ENCODE measurements around the gene AP4B1.

The AP4B1 gene

DNA sequence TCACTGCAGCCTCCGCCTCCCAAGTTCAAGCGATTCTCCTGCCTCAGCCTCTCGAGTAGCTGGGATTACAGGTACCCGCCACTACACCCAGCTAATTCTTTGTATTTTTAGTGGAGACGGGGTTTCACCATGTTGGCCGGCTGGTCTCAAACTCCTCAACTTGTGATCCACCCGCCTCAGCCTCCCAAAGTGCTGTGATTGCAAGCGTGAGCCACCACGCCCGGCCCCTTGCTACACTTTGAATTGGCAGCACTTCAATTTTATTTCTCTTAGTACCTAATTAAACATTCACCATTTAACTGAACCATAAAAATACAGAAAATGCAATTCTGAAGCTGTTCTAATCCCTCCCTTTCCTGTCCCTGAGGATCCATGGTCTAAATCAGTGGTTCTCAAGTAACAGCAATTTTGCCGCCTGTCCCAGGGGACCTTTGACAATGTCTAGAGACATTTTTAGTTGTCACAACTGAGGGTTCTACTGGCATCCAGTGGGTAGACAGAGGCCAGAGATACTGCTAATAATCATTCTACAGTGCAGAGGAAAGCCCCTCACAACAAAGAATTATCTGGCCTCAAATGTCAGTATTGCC is 12.9 kb downstream of the AP4B1 start:
- H3K27me3 Mint-ChIP-seq = no peaks in the 10 kb centered on the region
- H3K4me1 Mint-ChIP-seq (ENCODE audit: low read depth) = peaks cover 16% of the 10 kb centered on the region
- peaks cover 10% of the 10 kb centered on the region for H3K36me3 Mint-ChIP-seq
- H3K27ac Mint-ChIP-seq = peak overlapping the region; percentile 25
- H3K9me3 Mint-ChIP-seq (ENCODE audit: low read depth) = no peaks in the 10 kb centered on the region
- H3K4me3 Mint-ChIP-seq = no peak overlapping the region

DNA sequence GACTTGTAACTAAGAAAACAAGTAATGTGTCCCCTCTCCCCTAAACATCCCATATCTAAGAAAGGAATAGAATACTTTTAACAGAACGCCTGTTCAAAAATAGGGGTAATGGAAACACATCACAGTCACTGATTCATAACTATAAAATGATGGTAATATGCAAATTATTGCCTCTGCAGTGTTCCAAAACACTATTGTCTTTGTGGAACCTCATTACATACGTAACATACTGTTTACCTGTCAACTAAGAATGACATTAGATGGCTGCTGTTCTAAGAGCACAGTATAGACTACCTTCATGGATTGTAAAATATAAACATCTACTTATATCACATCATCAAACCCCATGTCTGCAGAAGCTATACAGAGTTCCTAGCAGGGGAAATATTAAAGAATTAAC is 13.8 kb downstream of the AP4B1 start:
- Mint-ChIP-seq H3K27me3 (no peaks in the 10 kb centered on the region), H3K9me3 (ENCODE audit: low read depth) (no peaks in the 10 kb centered on the region), H3K27ac (peak overlapping the region; percentile 80), H3K36me3 (peaks cover 10% of the 10 kb centered on the region), H3K4me3 (no peak overlapping the region), H3K4me1 (ENCODE audit: low read depth) (peaks cover 23% of the 10 kb centered on the region)

DNA sequence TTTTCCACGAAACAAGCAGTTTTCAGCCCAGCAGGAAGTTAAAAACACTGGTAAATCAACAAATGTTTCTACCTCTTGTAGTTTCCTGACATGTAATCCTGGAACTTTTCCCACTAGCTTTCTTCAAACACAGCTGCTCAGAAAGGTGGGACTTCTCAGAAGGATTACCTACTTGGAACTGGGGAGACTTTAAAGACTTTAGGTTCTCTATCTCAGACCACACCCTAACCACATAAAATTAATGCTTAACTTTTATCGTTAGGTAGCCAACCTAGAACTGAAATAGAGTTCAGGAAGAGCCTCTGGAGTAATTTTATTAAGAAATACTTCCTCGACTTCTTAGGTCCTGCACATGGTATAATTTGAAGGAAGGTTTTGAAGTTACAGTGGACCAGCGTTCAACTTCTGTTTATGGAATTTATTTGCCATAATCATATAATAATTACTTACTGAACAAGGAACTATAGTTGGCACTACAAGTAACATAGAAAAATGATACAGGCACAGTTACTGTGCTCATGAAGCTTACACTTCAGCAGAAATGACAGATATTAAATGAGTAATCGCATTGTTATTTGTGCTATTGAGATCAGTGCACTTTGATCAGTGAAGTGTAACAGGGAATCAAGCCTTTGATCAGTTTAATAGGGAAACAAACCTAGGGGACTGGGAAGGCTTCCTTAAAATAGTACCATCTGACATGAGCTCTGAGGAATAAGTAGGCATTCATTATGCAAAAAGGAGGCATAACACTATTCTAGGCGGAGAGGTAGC is 17.0 kb downstream of the AP4B1 start, which contains the start of gene BCL2L15:
Gene BCL2L15 (minus strand): TSS at position 180 of the 774 bp plus-strand sequence. CDS start 206 bp downstream, outside the sequence.
- H3K4me1 Mint-ChIP-seq (ENCODE audit: low read depth) = peaks cover 23% of the 10 kb centered on the region
- H3K36me3 Mint-ChIP-seq = peaks cover 10% of the 10 kb centered on the region
- H3K27ac Mint-ChIP-seq = peak within 1 kb of the TSS; percentile 41
- H3K9me3 Mint-ChIP-seq (ENCODE audit: low read depth) = no peaks in the 10 kb centered on the region
- H3K4me3 Mint-ChIP-seq = no peak within 1 kb of the TSS
- no peaks in the 10 kb centered on the region for H3K27me3 Mint-ChIP-seq

DNA sequence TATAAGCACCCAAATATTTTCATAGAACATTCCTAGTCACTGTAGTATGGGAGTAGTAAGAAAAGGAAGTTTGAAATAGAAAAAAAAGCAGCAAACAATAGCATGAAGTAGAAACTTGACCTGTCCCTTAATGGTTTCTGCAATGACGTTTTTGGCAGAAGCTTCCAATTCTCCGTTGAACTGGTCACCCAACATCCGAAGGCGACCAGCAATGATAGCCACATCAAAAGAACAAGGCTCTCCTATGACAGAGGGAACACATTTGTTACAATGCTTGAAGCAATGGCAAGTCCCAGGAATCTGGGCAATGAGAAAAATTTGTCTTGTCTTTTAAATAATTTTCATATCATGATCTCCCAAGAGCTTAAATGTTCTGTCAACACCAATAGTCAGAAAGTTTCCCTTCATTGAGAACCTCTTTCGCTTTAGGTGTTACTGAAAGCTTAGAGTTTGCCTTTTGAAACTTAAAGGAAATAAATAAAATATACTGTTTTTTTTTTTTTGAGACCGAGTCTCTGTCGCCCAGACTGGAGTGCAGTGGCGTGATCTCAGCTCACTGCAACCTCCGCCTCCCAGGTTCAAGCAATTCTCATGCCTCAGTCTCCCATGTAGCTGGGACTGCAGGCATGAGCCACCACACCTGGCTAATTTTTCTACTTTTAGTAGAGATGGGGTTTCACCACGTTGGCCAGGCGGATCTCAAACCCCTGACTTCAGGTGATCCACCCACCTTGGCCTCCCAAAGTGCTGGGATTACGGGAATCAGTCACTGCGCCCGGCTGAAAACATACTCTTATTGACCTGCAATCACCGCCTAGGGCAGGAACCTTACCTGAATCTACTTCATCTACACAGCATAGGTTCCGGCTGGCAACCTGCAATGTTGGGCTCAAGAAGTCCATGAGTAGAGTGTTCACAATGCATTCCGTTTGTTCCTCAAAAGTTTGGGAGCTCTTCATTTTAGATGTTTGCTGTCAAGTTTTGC is 17.9 kb downstream of the AP4B1 start:
- peak overlapping the region; percentile 41 for H3K27ac Mint-ChIP-seq
- H3K4me1 Mint-ChIP-seq (ENCODE audit: low read depth) = peaks cover 23% of the 10 kb centered on the region
- H3K36me3 Mint-ChIP-seq = peaks cover 6% of the 10 kb centered on the region
- H3K27me3 Mint-ChIP-seq = no peaks in the 10 kb centered on the region
- H3K4me3 Mint-ChIP-seq = no peak overlapping the region
- H3K9me3 Mint-ChIP-seq (ENCODE audit: low read depth) = no peaks in the 10 kb centered on the region

DNA sequence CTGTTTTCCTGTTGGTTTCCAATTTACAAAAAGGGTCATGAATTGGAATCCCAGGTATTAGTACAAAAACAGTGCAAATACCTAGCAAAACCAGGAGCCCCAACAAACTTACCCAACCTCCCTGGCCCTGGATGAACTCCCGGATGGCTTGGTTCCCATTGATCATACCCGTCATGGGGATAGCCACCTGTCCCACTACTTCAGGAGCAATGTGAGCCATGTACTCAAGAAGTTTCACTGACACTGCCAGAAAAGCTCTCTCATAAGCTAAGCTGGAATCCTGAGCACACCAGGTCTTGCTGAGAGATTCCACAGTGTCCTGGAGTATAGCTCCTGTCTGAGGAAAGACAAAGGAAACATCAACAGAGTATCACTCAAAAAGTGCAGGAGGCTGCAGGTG is 22.9 kb downstream of the AP4B1 start:
- H3K9me3 Mint-ChIP-seq (ENCODE audit: low read depth) = no peaks in the 10 kb centered on the region
- H3K36me3 Mint-ChIP-seq = peaks cover 6% of the 10 kb centered on the region
- no peak overlapping the region for H3K27ac Mint-ChIP-seq
- peaks cover 41% of the 10 kb centered on the region for H3K4me1 Mint-ChIP-seq (ENCODE audit: low read depth)
- no peak overlapping the region for H3K4me3 Mint-ChIP-seq
- H3K27me3 Mint-ChIP-seq = no peaks in the 10 kb centered on the region

DNA sequence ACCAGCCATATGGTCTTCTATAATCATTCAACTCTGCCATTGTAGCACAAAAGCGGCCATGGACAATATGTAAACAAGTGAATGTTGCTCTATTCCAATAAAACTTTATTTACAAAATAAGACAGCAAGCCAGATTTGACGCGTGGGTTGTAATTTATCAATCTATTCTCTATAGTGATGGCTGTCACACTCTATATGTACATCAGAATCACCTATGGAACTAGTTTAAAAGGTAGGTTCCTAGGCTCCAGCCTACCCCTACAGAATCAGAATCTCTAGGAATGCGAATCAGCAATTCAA is 24.9 kb downstream of the AP4B1 start:
- Mint-ChIP-seq H3K27ac (no peak overlapping the region), H3K36me3 (peaks cover 6% of the 10 kb centered on the region), H3K27me3 (no peaks in the 10 kb centered on the region), H3K9me3 (ENCODE audit: low read depth) (peaks cover 6% of the 10 kb centered on the region), H3K4me3 (no peak overlapping the region), H3K4me1 (ENCODE audit: low read depth) (peaks cover 50% of the 10 kb centered on the region)

DNA sequence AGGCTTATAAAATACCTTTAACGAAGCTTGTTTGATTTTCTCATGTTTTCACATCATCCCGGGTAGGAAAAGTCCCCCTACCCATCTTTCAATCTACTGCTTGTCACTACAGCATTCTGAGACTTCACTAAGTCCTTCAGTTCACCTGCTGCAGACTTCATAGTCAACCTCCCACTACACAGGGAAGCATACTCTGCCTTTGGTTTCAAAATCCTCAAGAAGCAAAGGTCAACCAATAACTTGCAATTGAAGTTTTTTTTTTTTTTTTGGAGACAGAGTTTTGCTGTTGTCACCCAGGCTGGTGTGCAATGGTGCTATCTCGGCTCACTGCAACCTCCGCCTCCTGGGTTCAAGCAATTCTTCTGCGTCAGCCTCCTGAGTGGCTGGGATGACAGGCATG is 28.4 kb downstream of the AP4B1 start:
- H3K4me1 Mint-ChIP-seq (ENCODE audit: low read depth) = peaks cover 77% of the 10 kb centered on the region
- H3K9me3 Mint-ChIP-seq (ENCODE audit: low read depth) = peaks cover 6% of the 10 kb centered on the region
- H3K27me3 Mint-ChIP-seq = no peaks in the 10 kb centered on the region
- peak overlapping the region; percentile 96 for H3K27ac Mint-ChIP-seq
- peaks cover 3% of the 10 kb centered on the region for H3K36me3 Mint-ChIP-seq
- no peak overlapping the region for H3K4me3 Mint-ChIP-seq

DNA sequence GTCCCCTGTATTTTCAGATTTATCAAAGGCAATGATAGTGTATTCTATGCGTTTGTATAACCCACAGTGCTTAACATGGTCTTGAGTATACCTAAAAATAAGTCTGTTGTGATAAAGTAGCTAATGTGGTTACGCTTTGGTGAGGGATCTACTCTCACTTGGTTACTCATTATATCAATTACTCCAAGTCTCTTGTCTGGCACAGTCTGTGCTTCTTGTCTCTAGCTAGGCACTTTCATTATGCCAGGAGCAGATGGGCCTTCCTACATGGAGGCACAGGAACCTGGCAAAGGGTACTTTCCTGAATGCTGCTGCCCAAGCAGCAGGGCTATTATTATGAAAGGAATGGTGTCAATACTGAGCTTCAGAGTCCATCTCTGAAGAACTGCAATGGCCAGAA is 28.9 kb downstream of the AP4B1 start:
- Mint-ChIP-seq H3K4me1 (ENCODE audit: low read depth) (peaks cover 72% of the 10 kb centered on the region), H3K4me3 (peak overlapping the region; percentile 36), H3K27me3 (no peaks in the 10 kb centered on the region), H3K36me3 (peaks cover 3% of the 10 kb centered on the region), H3K9me3 (ENCODE audit: low read depth) (peaks cover 6% of the 10 kb centered on the region), H3K27ac (peak overlapping the region; percentile 96)

DNA sequence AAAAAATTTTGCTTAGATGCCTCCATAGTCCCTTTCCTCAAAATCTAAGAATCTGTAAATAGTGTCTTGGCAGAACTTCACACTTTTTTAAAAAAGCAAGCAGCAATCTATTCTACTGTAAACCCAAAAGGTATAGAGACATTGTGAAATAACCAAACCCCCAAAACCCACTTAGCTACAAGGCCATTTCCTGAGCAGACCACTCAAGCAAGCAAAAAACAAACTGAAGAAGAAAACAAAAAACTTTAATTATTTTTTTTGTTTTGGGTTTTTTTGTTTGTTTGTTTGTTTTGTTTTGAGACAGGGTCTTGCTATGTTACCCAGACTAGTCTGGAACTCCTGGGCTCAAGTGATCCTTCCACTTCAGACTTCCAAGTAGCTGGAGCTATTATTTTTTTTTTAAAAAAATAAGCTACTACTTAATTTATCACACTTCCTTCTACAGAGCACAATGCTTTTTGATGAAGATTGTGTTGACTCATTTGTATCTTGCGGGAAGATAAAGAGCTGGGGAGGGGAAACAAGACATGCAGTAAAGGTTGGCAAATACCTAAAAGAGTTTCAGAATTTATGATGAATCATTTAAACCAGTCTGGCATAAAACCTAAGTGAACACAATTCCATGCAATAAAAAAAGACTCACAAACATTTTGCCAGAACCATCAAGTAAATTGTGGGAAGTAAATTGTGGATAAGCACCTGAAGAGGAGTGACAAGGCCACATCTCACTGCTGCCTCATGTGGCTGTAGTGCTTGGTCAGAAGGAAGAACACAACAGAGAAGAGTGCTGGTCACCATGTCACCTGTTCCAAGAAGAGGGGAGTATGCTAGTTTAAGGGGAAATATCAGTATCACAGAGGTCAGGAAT is 30.4 kb downstream of the AP4B1 start:
- H3K27ac Mint-ChIP-seq = peak overlapping the region; percentile 96
- peaks cover 70% of the 10 kb centered on the region for H3K4me1 Mint-ChIP-seq (ENCODE audit: low read depth)
- H3K27me3 Mint-ChIP-seq = no peaks in the 10 kb centered on the region
- H3K36me3 Mint-ChIP-seq = peaks cover 9% of the 10 kb centered on the region
- peaks cover 6% of the 10 kb centered on the region for H3K9me3 Mint-ChIP-seq (ENCODE audit: low read depth)
- peak overlapping the region; percentile 76 for H3K4me3 Mint-ChIP-seq

DNA sequence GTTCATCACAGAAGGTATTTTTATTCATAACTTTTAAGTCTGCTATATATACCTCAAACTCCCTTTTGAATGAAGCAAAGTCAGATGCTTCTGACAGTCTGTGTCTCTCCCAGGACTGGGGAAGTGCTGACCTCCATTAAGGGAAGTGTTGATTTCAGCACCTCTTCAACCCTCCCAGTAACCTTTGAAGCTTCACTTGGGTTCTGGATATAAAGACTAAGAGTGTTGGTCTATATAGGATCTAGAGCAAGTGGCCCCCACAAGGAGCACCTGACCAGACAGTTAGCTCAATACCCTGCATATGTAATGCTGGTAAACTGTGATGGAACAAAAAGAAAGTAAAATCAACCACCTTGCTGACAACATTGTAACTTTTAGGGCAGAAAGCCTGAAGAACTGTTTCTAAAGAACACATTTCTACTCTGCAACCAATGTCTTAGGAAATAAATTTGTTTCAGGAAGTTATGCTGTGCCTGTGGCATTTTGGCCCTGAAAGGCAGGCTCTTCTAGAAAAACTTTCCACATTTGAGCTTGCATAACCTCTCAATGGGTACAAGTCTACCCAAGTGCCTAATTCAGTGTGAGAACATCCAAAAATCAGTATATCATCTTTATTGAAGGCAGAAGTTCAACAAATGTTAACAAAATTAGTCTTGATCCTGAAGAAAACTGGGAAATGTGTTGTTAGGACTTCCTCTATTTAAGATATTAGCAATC is 32.2 kb downstream of the AP4B1 start:
- Mint-ChIP-seq H3K27me3 (no peaks in the 10 kb centered on the region), H3K4me1 (ENCODE audit: low read depth) (peaks cover 74% of the 10 kb centered on the region), H3K27ac (peak overlapping the region; percentile 97), H3K4me3 (peak overlapping the region; percentile 93), H3K36me3 (peaks cover 15% of the 10 kb centered on the region), H3K9me3 (ENCODE audit: low read depth) (peaks cover 6% of the 10 kb centered on the region)

DNA sequence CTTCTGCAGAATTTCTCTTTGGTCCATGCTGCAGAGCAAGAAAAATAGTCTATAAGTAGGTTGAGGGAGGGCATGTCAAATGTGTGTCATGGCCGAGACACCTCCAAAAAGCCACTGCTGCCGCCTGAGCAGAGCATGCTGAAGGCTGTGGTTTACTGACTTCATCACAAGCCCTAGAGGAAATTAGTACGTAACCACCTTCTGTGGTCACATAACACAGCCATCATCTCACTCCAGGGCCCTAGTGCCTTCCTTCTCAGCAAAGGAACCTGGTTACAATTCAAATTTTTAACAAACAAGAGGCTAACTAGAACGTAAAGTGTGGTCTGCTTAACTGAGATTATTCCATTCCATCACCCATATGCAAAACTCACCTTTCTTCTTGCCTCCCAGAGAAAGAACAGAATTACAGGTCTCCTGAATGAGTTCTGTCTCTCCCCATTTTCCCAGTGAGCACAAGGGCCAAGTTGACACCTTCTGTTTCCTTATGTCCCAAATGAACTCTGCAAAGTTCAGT is 32.9 kb downstream of the AP4B1 start, which contains the start of gene PTPN22:
Gene PTPN22 (minus strand): TSS at position 116 of the 517 bp plus-strand sequence.
- peak within 1 kb of the TSS; percentile 97 for H3K27ac Mint-ChIP-seq
- H3K36me3 Mint-ChIP-seq = peaks cover 13% of the 10 kb centered on the region
- peaks cover 6% of the 10 kb centered on the region for H3K9me3 Mint-ChIP-seq (ENCODE audit: low read depth)
- no peaks in the 10 kb centered on the region for H3K27me3 Mint-ChIP-seq
- H3K4me1 Mint-ChIP-seq (ENCODE audit: low read depth) = peaks cover 78% of the 10 kb centered on the region
- H3K4me3 Mint-ChIP-seq = peak within 1 kb of the TSS; percentile 93

DNA sequence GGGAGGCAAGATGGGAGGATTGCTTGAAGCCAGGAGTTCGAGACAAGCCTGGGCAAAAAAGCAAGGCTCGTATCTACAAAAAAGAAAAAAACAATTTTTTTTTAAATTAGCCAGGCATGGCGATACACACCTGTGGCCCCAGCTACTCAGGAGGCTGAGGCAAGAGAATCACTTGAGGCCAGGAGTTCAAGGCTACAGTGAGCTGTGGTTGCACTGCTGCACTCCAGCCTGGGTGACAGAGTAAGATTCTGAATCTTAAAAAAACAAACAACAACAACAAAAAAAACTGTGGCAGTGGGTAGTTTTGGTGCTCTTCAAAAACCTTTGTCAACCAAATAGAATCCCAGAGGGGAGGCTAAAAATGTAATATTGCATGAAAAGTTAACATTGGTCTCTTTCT is 33.8 kb downstream of the AP4B1 start:
- H3K4me3 Mint-ChIP-seq = peak overlapping the region; percentile 93
- H3K27me3 Mint-ChIP-seq = no peaks in the 10 kb centered on the region
- peaks cover 6% of the 10 kb centered on the region for H3K9me3 Mint-ChIP-seq (ENCODE audit: low read depth)
- peak overlapping the region; percentile 97 for H3K27ac Mint-ChIP-seq
- peaks cover 77% of the 10 kb centered on the region for H3K4me1 Mint-ChIP-seq (ENCODE audit: low read depth)
- H3K36me3 Mint-ChIP-seq = peaks cover 15% of the 10 kb centered on the region

DNA sequence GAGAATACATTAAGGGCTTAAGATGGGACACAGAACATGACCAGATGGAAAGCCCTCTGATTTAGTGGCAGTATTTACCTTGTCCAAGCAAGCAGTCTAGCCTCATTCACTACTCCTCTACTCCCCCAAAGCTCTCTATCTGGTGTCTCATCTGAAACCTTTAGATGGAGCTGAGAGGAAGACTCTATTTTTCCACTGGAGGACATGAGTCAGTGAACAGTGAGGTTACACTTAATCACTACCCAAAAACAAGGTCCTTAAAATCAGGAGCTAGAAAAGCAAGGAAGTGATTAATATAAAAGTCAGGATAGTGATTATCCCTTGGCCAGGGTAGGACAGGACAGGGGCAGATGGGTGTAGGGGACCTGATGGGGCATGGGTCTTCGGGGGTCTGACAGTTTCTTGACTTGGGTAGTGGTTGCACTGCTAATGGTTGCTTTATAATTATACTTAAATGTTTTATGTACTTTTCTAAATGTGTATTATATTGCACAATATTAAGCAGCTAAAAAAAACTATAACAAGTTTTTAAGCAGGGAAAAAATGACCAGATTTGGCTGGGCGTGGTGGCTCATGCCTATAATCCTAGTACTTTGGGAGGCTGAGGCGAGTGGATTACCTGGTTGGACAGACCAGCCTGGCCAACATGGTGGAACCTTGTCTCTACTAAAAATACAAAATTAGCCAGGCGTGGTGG is 36.1 kb downstream of the AP4B1 start:
- H3K27me3 Mint-ChIP-seq = no peaks in the 10 kb centered on the region
- no peaks in the 10 kb centered on the region for H3K9me3 Mint-ChIP-seq (ENCODE audit: low read depth)
- peaks cover 69% of the 10 kb centered on the region for H3K4me1 Mint-ChIP-seq (ENCODE audit: low read depth)
- peak overlapping the region; percentile 93 for H3K4me3 Mint-ChIP-seq
- H3K36me3 Mint-ChIP-seq = peaks cover 19% of the 10 kb centered on the region
- H3K27ac Mint-ChIP-seq = peak overlapping the region; percentile 97

All from activated naive CD8-positive, alpha-beta T cell (primary cell).